Fibroblast of skin of back (primary cell): ENCODE measurements around the gene RIPOR1. TPM values are rescaled to one million over a fixed set of nuclear protein-coding genes. Genes with fewer than 3 reads are reported as not detected.
A peak's percentile ranks its signal among the peaks of the same experiment; 100 is the strongest.
"Not testable (repeated sequence)": the region's sequence is repeated elsewhere in the genome, so short reads cannot be mapped to it uniquely, and the experiment has no call there.

Experiments used
- DNase-seq: peaks from one replicate; pipeline ENCODE4 v3.0.0-alpha.2; 2013
- polyA plus RNA-seq, 2 experiments: library from polyadenylated mRNA; unstranded; fragments of 120-200 nt; gene quantifications; one replicate each; pipeline ENCODE4 v1.2.1, GENCODE V29; 2013; ENCODE audit not compliant: insufficient read length in 2 of 2

The RIPOR1 gene, protein sequence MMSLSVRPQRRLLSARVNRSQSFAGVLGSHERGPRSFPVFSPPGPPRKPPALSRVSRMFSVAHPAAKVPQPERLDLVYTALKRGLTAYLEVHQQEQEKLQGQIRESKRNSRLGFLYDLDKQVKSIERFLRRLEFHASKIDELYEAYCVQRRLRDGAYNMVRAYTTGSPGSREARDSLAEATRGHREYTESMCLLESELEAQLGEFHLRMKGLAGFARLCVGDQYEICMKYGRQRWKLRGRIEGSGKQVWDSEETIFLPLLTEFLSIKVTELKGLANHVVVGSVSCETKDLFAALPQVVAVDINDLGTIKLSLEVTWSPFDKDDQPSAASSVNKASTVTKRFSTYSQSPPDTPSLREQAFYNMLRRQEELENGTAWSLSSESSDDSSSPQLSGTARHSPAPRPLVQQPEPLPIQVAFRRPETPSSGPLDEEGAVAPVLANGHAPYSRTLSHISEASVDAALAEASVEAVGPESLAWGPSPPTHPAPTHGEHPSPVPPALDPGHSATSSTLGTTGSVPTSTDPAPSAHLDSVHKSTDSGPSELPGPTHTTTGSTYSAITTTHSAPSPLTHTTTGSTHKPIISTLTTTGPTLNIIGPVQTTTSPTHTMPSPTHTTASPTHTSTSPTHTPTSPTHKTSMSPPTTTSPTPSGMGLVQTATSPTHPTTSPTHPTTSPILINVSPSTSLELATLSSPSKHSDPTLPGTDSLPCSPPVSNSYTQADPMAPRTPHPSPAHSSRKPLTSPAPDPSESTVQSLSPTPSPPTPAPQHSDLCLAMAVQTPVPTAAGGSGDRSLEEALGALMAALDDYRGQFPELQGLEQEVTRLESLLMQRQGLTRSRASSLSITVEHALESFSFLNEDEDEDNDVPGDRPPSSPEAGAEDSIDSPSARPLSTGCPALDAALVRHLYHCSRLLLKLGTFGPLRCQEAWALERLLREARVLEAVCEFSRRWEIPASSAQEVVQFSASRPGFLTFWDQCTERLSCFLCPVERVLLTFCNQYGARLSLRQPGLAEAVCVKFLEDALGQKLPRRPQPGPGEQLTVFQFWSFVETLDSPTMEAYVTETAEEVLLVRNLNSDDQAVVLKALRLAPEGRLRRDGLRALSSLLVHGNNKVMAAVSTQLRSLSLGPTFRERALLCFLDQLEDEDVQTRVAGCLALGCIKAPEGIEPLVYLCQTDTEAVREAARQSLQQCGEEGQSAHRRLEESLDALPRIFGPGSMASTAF
- 81.2 TPM for polyA plus RNA-seq (2013, experiment 1 of 2; ENCODE audit: insufficient read length)
- polyA plus RNA-seq (2013, experiment 2 of 2; ENCODE audit: insufficient read length), result 55.1 TPM

DNA sequence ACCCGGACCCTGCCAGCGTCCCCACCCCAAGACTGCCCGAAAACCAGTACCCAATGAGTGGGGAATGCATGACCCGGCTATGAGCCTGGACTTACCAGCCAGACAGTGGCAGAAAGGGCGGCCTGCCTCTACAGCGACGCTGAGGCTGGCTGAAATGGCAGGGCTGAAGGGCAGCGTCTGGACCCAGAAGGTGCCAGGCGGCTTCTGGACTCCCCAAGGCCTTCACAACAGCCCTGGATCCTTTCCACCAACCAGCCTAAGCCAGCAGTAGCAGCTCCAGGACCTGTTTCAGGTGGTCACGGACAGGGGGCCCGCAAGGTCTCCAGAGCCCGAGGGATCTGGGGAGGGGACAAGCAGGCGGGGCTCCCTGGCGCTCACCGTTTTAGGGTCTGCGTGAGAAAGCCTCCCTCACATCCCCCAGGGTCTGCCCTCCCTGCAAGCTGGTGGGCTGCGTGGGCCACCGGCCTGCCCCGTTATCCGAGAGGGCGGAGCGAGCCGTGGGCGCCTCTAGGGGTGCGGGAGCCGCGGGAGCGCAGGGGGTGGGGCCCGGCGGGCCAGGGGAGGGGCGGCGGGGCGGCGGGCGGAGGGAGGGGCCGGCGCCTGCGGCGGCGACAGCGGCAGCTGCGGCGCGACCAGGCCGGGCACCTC, at the start of gene RIPOR1:
Gene RIPOR1 (plus strand): TSS at position 608 of the 648 bp plus-strand sequence. CDS start 9,618 bp downstream, outside the sequence.
- DNase-seq, result peak; percentile 45

DNA sequence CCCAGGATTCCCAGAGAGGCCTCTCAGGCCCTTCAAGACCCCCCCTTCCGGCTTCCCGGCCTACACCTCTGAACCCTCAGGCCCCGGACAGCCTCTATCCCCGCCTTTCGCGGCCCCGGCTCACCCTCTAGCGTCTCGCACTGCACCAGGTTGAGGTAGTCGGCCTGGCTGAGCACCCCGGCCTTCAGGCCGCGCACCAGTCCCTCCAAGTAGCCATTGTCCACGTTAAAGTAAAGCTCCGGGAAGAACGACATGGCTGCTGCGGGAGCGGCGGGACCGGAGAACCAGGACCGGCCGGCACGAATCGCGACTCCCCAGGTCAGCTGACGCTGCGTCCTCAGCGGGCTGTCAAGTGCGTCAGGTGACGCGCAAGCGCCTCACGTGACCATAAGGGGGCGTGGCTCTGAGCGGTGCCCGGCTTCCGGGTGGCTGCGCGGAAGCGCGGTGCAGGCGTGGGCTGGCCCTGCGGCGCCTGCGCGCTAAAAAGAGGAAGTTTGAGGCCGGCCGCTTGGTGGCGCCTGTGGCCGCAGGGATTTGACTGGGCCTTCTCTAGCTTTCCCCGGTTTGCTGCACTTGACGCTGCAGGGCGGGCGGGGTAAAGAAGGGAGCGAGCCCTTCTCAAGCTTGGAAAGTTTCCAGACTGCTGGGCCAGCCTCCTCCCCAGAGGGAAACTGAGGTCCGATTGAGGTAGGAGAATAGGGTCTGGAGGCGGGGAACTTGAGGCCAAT, 47.6 kb upstream of the RIPOR1 start, which contains the start of gene ATP6V0D1:
Gene ATP6V0D1 (minus strand): TSS at position 325 of the 728 bp plus-strand sequence. CDS start 71 bp downstream, at position 254.
- peak; percentile 96 for DNase-seq

DNA sequence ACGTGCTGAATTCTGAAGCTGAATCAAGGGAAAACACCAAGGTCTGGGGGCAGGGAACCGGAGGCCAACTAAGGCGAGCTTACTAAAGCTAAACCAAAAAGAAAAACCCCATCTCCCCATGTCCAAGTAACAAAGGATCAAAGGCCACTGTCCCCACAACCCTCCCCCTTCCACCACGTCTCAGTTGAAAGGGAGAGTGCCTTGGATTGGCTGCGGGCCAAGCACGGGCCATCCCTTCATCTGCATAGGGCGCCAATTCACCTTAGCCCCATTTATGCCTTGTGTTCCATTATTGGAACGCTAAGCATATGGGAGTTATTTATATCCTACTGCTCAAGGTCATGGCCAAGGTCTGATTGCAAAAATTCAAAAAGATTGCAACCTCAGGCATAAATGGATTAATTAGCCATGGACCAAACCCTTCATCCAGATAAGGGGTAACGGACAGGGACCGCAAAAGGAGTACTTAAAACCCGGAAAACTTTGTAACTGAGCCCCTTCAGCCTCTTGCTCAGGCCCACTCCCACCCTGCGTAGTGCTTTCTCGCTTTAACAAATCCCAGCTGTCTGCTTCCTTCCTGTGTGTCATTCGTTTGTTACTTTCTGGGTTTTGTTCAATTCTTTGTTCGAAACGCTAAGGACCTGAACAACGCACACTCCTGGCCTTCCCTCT, 46.9 kb upstream of the RIPOR1 start:
- peak; percentile 23 for DNase-seq

DNA sequence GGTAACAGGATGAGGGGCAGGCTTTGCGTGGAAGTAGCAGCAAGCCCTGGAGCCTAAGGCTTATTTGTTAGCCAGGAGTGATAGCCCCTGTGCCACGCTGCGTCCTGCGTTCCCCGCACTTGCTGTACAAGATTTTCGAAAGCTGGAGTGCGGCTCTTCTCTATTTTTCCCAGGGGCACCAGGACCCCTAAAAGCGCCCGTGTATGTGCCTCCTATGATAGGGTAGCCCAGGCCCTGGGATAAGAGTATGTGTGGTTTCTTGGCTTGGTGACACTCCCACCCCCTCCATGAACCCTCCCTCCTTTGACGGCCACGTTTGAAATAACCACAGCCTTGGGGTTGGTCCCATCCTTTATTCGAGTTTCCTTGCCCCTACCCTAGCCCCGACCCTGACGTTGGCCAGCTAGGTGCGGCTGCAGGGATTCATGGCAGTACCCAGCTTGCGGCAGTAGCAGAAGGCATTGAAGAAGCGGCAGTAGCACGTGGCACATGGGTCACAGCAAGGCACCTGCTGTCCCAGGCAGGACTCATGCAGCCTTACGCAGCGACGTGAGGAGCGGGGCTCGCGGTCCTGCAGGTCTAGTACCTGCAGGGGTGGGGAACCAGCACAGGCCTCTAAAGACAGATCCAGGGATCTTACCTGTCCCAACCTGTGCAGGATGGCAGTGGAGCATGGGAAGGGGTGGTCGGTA, 46.2 kb upstream of the RIPOR1 start:
- no peak for DNase-seq

DNA sequence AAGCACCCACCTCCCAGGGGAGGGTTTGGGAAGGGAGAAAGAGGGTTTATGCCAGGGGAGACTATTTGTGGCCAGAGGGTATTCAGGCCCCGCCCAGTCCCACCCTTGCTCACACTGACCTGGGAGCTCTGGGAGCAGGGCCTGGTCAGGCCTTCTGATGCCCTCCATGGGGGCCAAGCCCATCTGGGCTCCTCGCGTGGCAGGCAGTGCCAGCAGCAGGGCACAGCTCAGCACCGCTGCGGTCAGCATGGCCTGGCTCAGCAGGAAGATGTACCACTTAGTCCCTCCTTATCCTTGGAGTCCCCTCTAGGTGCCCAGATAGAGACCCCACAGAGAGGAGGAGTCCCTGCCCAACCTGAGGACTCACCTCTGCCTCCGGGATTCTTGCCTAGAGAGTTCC, 45.5 kb upstream of the RIPOR1 start, which contains the start of gene AGRP:
Gene AGRP (minus strand): TSS at position 398 of the 400 bp plus-strand sequence. CDS start 149 bp downstream, at position 249.
- no peak for DNase-seq

DNA sequence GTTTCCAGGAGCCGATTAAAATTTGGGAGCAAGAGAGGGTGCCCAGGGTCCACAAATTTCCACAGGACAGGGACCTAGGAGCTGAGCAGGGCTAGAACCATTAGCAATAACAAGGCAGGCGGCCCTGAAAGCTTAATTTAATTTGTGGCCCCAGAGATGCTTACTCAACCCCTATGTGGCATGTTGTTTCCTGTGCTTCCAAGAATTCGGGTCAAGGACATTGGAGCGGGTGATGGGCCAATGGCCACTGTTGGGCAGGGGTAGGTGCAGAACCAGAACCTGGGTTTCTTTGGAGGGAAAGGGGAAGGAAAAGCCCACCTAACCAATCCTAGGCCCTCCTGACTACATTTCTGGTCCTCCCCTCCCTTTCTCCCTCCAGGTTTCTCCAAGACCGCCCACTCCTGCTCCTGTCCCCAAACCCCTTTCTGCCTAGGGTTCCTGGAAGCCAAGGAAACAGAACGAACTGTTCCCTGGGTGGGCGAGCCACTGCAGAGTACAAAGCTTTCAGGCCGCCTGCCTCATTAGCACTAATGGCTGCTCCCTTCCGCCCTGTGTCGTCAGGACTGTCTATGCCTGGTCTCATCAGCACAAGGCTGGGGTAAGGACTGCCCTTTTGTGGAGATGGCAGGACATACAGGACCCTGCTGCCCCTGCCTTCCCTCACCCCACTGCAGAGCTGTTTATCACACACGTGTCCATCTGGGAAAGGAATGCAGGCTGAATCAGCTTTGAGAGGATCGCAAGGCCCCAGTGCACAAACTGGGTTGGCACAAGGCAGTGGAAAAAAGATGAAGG, 44.7 kb upstream of the RIPOR1 start:
- DNase-seq, result no peak

DNA sequence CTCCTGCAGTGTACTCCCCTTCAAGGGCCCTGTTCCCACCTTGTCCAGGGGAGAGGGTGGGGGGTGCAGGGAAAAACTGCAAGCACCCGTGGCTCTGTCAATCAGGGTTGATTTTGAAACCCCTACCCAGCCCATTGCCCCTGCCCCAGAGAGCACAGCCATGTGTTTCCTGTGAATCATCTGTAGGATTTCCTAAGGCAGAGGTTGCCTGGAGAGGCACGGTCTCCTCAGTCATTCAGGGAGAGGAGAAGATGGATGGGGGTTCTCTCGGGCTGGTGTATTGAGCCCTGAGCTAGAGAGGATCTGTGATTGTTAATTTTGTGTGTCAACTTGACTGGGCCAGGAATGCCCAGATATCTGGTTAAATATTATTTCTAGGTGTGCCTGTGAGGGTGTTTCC, 41.8 kb upstream of the RIPOR1 start:
- DNase-seq, result no peak

DNA sequence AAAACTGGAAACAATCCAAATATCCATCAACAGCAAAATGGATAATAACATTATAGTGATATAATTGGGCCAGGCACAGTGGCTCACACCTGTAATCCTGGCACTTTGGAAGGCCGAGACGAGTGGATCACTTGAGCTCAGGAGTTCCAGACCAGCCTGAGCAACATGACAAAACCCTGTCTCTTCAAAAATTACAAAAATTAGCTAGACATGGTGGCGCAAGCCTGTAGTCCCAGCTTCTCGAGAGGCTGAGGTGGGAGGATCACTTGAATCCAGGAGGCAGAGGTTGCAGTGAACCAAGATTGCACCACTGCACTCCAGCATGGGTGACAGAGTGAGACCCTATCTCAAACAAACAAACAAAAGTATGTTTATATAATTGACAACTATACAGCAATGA, 41.1 kb upstream of the RIPOR1 start:
- not testable (repeated sequence) for DNase-seq

DNA sequence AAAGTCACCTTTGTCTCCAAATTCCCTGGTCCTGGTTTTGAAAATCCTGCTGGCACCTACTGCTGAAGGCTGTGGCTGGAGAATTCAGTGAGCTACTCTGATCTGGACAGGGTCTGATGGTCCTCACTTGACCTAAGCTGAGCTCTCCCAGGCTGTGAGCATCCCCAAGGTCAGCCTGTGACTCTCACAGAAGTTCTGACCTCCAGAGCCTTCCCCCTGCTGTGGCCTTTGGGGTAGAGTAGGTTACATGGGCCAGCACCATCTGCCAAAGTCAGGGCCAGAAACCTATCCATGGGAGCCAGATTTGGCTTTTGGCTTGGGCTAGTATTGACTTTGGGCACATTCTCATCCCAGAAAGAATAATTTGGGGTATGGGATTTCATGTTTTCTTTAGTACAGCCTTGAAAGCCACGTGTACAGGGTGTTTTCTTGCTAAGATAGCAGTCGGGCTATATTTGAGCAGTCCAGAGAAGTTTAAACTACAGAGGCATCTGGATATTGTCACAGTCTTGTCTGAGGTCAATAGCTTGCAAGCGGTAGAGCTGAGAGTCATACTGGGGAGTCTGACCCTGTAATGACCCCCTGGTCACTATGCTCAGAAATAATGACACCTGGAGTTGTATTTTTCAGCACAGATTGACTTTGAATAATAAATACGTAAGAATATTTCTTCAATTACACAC, 39.1 kb upstream of the RIPOR1 start:
- no peak for DNase-seq

DNA sequence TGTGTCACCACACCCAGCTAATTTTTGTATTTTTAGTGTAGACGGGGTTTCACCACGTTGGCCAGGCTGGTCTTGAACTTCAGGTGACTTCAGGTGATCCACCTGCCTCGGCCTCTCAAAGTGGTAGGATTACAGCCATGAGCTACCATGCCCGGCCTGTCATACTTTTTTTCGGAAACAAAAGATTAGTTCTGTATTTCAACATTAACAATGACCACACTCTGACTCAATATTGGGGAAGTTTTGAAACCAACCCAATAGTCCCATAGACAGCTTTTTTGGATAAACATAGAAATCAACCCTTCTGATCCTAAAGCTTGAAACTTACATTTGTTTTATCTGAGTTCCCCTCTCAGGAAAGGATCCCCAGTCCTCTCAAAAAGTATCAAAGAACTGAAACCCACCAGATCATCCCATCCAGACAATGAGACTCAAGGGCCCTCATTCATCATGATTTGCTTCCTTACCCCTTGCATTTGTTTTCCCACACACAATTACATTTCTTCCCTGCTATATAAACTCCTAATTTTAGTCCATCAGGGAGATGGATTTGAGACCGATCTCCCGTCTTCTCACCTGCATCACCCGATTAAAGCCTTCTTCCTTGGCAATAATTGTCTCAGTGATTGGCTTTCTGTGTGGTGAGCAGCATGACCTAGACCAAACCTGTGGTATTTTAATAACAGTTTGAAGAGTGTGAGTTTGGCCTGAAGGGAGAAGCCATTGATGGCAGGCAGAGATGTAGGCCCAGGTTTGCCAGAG, 38.1 kb upstream of the RIPOR1 start:
- DNase-seq, result no peak

DNA sequence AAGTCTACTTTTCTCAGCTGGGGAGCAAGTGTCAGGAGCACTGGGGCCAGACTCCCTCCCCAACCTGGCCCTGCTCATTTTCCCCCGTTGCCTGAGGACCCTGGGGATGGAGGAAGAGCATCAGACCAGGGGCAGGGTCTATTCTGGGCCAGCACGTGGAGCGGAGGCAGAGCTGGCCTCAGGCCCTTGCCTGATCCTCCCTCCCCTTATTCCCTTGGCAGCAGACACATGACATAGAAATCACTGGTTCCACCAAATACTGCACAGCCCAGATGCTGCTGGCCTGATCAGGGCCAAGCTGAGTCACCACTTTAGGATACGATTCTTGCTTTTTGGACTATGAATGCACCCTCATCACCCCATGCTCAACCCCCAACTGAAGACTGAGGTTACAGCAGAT, 29.5 kb upstream of the RIPOR1 start:
- no peak for DNase-seq

DNA sequence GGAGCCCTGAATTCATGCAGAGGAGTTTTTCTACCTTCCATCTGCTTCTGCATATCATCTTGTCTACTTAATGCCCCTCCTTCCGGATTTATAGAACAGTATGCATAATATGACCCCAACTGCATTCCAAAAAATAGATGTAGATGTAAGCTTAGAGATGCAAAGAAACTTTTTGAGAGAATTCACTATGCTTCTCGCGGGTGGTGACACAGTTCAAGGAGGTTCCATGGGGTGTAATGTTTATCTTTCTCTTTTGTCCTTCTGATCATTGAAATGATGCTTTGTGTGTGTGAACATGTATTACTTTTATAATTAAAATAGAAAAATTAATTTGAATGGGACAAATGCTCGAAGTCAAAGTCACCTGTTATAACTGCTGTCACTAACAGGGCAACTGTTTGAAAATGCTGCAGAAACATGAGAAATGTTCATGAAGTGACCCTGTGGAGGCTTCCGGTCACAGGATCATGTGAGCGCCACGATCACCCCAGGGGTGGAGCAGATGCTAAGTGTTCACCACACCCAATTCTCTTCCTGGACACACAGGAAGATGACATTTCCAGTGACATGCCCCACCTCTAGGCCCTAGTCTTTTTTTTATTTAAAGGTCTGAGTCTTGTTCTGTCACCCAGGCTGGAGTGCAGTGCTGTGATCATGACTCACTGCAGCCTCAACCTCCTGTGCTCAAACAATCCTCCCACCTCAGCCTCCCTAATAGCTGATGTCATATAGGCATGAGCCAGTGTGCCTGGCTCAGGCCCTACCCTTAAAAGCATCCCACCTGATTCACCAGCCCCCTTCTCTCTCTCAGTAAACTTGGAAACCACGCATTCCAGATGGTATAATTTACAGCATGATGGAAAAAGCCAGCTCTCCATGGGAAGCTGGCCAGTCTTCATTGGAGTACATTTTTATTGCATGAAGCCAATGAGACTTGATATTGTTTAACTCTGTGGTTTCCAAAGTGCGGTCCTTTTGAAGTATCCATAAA, 24.3 kb upstream of the RIPOR1 start:
- DNase-seq, result peak; percentile 28

DNA sequence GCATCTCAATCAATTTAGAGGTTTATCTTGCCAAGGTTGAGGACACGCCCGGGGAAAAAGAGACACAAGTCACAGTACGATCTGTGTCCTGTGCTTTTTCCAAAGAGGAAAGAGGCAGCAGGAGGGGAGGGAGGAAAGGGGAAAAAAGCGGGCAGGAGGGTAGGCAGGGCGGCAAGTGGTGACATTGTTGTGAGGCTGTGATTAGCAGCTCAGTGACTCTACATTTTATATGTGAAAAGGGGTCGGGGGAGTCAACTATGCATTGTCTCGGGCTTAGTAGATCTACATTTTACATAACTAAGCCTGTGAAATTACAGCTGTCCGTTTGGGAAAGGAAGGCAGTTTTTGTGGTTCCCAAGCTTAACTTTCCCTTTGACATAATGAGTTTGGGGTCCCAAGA, 22.2 kb upstream of the RIPOR1 start:
- DNase-seq, result no peak

DNA sequence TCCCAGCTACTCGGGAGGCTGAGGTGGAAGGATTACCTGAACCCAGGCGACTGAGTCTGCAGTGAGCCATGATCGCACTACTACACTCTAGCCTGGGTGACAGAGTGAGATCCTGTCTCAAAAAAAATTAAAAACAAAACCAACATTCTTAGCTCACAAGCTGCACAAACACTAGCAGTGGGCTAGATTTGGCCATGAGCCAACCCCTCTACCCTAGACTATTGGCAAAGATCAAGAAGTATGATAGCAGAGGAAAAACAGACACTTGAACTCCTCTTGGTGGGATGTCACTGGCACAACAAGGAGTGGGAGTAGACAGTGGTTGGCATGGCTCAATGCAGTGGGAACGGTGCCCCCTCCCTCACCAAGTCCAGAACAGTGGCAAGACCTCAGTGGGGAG, 19.6 kb upstream of the RIPOR1 start:
- DNase-seq, result no peak

DNA sequence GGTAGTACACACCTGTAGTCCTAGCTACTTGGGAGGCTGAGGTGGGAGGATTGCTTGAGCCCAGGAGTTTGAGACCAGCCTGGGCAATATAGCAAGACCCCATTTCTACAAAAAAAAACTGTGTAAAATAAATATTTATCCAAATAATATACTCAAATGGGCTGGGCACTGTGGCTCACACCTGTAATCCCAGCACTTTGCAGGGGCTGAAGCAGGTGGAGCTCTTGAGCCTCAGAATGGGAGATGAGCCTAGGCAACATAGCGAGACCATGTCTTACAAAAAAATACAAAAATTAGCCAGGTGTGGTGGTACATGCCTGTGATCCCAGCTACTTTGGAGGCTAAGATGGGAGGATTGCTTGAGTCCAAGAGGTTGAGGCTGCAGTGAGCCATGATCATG, 14.7 kb upstream of the RIPOR1 start:
- not testable (repeated sequence) for DNase-seq

DNA sequence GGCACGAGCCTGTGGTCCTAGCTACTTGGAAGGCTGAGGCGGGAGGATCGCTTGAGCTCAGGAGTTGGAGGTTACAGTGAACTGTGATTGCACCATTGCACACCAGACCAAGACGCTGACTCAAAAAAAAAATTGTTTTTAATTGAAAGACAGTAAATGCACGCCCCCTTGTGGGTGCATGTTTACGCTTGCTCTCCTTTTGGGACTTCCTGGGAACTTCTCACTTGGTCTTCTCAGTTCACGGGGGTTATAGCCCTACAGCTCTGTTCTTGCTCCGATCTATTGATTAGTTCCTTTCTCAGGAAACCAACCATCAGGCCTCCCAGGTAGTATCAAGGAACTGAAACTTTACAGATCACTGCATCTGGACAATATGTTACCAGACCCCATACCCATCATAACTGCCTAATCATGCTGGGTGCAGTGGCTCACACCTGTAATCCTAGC, 14.2 kb upstream of the RIPOR1 start:
- DNase-seq, result peak; percentile 75
